Stimulated activated CD8-positive, alpha-beta memory T cell treated with anti-CD3 and anti-CD28 coated beads, Interleukin-12 subunit alpha, Interleukin-12 subunit beta, amount 100 ng/mL, for 4 hours (primary cell): Measurements from ENCODE around the gene GPATCH2.
A peak's percentile ranks its signal among the peaks of the same experiment; 100 is the strongest.
"Not testable (repeated sequence)": the region's sequence is repeated elsewhere in the genome, so short reads cannot be mapped to it uniquely, and the experiment has no call there.

ENCODE experiments used
- DNase-seq: peaks from one replicate; pipeline ENCODE4 v3.0.0-alpha.2; 2020; ENCODE audit warnings: low read depth

Gene GPATCH2

GRCh38 chr1:217630711-217631591 is at the start of gene GPATCH2, which contains the start of gene SPATA17:
Gene GPATCH2, minus strand, starts transcription at chr1:217631090. Its CDS starts 119 bp downstream, at chr1:217630971.
Gene SPATA17, plus strand, starts transcription at chr1:217631344. Its CDS starts 35 bp downstream, at chr1:217631379.
- DNase-seq, result peak; percentile 49

- DNase-seq, result no peak
These were observed 43.3 kb upstream of the GPATCH2 start for GRCh38 chr1:217674028-217674729.

GRCh38 chr1:217673387-217673786 is 42.5 kb upstream of the GPATCH2 start:
- DNase-seq, result no peak

DNA sequence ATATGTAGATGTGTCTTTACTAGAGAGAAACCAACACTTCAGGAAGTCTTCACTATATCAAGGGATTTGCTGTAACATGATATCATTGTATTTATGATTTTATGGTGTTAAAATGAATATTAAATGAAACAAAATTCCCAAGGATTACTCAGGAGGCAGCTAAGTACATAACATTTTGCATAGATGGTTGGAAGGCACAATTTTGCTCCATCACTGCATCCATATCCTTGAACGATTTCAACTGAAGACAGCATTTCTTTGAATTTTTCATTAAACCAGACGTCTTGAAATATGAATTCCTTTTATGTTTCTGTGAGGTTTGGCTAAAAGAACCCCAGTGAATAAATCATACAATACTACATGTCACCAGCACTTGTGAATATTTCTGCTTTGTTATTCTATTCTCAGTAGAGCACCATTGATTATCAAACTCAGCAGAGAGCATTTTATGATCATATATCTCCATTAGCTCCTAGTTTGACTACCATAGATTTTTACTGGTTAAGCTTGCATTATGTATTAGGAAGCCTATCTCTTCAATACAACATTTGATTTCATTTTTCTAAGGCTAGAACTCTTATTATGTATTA is 37.6 kb upstream of the GPATCH2 start:
- no peak for DNase-seq

GRCh38 chr1:217661407-217661806 is 30.5 kb upstream of the GPATCH2 start:
- no peak for DNase-seq

DNA sequence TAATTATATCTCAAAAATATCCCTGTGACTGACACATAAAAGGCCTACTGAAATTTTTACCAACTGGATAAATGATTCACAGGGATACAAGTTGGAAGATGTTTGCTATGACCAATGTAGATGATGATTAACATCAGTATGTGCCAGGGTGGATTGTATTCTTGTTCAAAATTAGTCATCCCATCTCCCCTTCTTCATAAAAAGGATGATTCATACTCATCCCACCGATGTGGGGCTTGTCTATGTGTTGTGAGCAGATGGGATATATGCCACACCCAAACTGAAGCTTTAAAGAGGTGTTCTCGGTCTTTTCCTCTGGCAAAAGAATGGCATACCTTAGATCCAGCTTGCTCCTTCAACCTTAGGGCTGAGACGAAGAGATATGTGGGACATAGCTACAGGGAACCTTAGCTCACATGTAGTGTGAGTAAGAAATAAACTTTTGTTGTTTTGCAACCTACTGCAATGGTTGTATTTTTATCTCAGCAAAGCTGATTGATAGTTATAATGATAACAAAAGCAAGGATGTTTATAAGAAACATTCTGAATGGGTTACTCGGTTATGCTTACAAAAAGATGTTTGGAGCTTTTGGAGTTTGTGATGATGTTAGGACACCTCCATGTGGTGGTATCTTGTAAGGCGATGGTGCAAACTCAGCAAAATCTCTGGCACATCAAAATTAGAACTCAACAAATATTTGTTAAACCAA is 29.6 kb upstream of the GPATCH2 start:
- no peak for DNase-seq

DNA sequence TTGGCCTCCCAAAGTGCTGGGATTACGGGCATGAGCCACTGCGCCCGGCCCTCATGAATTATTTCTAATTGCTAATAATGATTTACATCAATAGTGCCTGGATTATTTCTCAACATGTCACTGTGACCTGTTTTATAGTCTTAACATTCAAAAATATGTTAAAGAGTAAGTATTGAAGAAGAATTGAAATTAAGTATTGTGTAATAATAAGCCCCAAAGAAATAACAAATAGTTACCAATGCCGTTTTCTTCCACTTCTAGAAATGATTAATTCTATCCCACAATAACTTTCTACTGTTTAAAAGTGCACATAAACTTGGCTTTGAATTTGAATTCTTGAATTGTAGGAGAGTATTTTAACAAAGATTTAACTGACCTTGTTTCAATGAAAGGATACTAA is 19.8 kb upstream of the GPATCH2 start:
- DNase-seq, result no peak

GRCh38 chr1:217647791-217648190 is 16.9 kb upstream of the GPATCH2 start:
- no peak for DNase-seq

- no peak for DNase-seq
These were observed 11.6 kb upstream of the GPATCH2 start for GRCh38 chr1:217642455-217642854.

DNA sequence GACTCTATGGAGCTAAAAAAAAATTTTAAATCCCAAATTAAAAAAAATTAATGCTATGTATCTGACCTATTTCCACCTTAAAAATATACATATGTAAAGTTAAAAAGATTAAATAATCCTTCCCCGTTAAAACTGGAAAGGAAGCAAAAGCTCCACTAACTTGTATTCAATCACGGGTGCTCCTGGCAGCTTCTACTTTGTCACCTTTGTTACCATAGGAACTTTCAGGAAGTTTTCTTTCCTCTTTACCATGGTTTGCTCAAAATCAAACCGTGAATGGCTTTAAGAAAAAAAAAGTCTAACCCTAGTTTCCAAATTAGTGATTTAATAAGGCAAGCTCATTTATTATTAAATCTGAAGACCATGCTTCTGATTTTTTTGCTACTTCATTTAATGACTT is 3.5 kb downstream of the GPATCH2 start:
- no peak for DNase-seq

- DNase-seq, result no peak
These were observed 4.6 kb downstream of the GPATCH2 start for GRCh38 chr1:217626321-217626720.

GRCh38 chr1:217622042-217622441 is 8.8 kb downstream of the GPATCH2 start:
- no peak for DNase-seq

GRCh38 chr1:217620814-217621213 is 10.1 kb downstream of the GPATCH2 start:
- no peak for DNase-seq

DNA sequence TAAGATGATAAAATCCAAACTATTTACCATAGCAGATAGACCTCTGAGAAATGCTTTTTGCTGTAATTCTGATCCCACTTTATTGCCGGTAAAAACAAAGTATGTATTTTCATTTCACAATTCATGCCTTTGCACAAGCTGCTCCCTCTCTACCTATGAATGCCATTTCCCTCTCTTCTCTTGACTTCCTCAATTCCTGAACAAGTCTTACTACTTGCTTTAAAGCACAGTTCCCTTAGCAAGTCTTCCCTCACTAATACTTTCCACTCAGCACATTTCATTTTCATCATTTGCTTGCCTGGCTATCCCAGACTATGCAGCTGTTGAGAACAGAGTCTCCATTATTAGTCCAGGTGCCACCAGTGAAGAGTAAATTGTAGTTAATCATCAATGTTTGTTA is 13.8 kb downstream of the GPATCH2 start:
- no peak for DNase-seq

GRCh38 chr1:217614200-217614712 is 16.6 kb downstream of the GPATCH2 start:
- DNase-seq, result no peak

DNA sequence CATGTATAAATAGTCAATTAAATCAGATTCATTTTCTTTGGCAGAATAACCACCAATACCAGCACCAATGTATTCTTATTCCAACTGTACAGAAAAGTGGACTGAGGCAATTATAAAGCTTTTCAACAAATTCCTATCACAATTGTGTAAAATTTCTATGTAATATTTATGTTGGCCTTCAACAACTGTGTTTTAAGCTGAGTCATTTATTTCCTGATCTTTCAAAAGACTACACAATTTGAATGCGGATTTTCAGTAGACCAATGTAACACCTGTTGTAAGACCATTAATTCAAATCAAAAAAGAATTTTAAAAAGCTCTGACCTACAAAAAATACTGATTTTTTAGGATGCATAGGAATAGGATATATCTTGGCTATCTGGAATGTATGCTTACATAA is 25.5 kb downstream of the GPATCH2 start:
- no peak for DNase-seq

DNA sequence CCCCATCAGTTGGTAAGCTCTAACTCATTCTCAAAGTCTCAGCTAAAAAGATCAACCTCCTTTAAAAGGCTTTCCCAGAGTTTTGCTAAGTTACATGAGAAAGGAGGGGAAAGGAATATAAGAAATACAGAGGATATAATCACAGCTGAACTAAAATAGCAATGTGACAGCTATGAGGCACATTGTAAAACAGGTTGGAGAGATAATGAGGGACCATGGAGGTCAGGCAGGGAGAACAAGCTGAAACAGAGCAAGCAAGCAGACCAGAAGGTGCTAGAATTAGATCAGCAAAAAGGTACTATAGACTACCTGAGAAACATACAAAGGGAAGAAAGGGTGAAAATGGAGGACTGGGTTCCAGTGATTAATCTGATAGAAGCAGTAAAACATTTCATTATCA is 28.5 kb downstream of the GPATCH2 start:
- no peak for DNase-seq

- no peak for DNase-seq
These were observed 31.7 kb downstream of the GPATCH2 start for GRCh38 chr1:217599154-217599553.

GRCh38 chr1:217590598-217590997 is 40.3 kb downstream of the GPATCH2 start:
- no peak for DNase-seq

DNA sequence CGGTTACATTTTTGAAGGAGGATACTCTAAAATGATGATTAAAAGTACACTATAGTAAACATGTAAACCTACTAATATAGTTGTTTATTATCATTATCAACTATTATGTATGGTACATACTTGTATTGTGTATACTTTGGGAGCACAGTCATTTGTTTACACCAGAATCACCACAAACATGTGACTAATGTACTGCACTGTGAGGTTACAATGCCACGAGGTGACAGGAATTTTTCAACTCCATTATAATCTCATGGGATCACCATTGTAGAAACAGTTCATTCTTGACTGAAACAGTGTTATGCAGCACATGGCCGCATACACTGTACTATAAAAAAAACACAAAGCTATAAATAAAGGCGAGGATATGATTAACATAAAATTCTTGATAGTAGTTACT is 44.3 kb downstream of the GPATCH2 start:
- DNase-seq, result no peak

DNA sequence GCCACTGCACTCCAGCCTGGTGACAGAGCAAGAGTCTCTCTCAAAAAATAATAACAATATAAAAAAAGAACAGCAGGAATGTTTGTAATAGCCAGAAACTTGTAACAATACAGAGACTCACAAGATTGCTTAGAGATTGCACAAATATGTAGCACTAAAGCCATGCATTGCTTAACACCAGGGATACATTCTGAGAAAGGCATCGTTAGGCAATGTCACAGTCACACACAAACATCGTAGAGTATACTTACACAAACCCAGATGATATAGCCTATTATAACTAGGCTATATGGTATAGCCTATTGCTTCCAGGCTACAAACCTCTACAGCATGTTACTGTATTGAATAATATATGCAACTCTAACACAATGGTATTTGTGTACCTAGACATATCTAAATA is 45.3 kb downstream of the GPATCH2 start:
- DNase-seq, result no peak

GRCh38 chr1:217584286-217584811 is 46.5 kb downstream of the GPATCH2 start:
- not testable (repeated sequence) for DNase-seq
